ENCODE measurements around the gene ACTR8.
A peak's percentile ranks its signal among the peaks of the same experiment; 100 is the strongest.
"Not testable (repeated sequence)": the region's sequence is repeated elsewhere in the genome, so short reads cannot be mapped to it uniquely, and the experiment has no call there.

The ACTR8 gene, protein sequence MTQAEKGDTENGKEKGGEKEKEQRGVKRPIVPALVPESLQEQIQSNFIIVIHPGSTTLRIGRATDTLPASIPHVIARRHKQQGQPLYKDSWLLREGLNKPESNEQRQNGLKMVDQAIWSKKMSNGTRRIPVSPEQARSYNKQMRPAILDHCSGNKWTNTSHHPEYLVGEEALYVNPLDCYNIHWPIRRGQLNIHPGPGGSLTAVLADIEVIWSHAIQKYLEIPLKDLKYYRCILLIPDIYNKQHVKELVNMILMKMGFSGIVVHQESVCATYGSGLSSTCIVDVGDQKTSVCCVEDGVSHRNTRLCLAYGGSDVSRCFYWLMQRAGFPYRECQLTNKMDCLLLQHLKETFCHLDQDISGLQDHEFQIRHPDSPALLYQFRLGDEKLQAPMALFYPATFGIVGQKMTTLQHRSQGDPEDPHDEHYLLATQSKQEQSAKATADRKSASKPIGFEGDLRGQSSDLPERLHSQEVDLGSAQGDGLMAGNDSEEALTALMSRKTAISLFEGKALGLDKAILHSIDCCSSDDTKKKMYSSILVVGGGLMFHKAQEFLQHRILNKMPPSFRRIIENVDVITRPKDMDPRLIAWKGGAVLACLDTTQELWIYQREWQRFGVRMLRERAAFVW
- total RNA-seq = 50.5 to 72.3 (median 56.2) reads per million in 4 experiments

DNA sequence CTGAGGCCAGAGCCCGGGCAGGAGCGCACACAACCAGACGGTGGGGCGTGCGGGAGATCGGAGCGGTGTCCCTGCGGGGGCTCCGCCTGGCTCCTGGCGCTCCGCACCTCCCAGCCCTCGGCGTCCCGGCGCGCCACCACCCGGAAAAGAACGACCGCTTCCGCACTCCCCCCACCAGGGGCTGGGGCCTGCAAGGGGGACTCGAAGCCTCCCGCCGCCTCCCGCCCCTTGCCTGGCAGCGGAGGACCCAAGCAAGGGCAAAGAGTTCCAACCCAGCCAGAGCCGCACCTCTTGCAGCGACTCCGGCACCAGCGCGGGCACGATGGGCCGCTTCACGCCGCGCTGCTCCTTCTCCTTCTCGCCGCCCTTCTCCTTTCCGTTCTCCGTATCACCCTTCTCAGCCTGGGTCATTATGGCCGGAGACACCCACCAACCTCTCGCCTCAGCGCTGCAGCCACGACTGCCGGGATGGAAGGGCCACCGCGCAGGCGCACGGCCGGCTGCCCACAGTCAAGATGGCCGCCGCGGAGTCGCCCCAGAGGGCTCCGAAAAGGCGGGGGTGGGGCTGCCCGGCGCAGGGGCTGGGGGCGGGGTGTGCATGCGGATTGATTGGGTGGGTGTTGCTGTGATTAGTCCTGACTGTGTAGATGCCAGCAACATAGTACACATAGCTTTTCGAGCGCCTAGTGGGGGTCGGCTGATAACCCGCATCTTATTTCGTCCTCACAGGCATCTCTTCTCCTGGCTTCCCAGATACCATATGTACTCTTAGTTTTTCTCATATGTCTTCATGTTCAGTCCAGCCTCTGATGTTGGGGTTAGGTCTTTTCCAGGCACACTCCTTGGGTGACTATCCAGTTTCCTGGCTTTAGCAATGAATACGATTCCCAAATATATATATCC lies at the start of gene ACTR8:
Gene ACTR8, minus strand, starts transcription at position 462 of the 903 bp plus-strand sequence. Its CDS starts 51 bp downstream, at position 411.
- DNase-seq = peak; percentile 79

DNA sequence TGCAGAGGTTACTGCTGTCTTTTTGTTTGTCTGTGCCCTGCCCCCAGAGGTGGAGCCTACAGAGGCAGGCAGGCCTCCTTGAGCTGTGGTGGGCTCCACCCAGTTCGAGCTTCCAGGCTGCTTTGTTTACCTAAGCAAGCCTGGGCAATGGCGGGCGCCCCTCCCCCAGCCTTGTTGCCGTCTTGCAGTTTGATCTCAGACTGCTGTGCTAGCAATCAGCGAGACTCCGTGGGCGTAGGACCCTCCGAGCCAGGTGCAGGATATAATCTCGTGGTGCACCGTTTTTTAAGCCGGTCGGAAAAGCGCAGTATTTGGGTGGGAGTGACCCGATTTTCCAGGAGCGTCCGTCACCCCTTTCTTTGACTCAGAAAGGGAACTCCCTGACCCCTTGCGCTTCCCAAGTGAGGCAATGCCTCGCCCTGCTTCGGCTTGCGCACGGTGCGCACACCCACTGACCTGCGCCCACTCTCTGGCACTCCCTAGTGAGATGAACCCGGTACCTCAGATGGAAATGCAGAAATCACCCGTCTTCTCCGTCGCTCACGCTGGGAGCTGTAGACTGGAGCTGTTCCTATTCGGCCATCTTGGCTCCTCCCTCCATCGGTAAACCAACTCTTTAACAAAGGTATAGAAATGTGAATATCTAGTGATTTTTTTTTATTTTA lies 45.4 kb upstream of the ACTR8 start:
- not testable (repeated sequence) for DNase-seq

DNA sequence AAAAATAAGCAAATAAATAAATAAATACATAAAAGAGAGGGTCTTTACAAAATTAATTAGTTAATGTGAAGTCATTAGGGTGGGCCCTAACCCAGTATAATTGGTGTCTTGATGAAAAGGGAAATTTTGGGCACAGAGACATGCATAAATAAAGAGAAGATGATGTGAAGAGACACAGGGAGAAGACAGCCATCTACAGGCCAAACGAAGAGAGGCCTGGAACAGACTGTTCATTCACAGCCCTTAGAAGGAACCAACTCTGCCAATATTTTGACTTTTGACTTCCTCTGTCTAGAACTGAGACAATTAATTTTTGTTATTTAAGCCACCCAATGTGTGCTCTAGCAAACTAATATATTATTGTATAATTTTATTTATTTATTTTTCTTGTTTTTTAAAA lies 39.3 kb upstream of the ACTR8 start:
- no peak for DNase-seq

DNA sequence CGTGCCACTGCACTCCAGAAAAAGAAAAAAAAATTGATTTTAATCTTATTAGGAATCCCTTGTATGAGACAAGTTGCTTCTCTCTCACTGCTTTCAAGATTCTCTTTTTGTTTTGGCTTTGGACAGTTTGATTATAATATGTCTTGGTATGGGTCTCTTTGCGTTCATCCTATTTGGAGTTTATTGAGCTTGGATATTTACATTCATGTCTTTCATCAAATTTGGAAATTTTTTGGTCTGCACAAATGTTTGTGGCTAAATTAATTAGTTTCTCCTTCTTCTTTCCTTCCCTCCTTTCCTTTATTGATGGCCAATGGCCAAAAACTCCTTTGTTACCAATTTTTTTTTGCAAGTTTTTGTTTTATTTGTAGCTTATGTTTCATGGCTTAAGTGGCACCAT lies 37.8 kb upstream of the ACTR8 start:
- no peak for DNase-seq

DNA sequence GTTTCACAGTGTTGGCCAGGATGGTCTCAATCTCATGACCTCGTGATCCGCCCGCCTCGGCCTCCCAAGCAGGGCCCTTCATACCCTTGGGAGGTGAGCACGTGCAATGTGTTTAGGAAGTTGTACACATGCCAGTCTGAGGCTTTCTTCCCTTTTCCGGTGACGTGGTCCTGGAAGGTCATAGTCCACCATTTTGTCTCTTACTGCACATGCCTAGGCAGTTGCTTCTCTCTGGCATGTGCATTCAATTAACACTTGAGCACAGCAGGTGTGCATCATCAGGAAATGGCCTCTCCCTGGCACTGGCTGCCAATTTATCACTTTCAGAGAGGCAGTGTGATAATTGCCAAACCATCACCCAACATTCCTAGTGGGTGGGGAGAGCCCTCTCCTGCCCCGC lies 31.4 kb upstream of the ACTR8 start:
- DNase-seq = no peak

DNA sequence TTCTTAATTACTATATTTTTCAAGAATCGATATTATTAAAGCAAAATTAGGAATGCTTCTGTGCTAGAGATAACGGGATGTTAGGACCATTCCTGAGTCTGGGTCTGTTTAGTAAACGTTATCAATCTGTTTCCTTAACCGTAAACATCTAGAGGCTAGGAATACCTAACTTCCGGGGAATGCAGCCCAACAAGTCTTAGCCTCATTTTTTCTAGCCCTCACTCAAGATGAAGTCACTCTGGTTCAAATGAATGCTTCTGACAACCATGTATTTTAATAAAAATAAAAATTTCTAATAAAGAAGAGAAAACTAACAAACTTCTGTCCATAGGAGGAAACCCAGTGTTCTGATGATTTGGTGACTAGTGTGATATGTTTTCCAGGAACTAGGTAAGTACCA lies 20.8 kb upstream of the ACTR8 start:
- DNase-seq = no peak

DNA sequence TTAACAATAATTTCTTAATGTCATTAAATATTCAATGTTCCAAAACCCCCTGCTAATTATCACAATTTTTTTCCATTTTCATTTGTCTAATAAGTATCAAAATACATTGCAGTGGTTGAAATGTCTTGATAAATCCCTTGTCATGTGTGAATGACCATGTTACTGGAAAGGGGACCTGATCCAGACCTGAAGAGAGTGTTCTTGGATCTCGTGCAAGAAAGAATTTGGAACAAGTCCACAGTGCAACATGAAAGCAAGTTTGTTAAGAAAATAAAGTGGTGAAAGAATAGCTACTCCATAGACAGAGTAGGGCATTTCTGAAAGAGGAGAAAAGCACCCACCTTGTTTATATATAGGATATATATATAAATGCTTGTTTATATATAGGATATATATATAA lies 20.1 kb upstream of the ACTR8 start:
- no peak for DNase-seq

DNA sequence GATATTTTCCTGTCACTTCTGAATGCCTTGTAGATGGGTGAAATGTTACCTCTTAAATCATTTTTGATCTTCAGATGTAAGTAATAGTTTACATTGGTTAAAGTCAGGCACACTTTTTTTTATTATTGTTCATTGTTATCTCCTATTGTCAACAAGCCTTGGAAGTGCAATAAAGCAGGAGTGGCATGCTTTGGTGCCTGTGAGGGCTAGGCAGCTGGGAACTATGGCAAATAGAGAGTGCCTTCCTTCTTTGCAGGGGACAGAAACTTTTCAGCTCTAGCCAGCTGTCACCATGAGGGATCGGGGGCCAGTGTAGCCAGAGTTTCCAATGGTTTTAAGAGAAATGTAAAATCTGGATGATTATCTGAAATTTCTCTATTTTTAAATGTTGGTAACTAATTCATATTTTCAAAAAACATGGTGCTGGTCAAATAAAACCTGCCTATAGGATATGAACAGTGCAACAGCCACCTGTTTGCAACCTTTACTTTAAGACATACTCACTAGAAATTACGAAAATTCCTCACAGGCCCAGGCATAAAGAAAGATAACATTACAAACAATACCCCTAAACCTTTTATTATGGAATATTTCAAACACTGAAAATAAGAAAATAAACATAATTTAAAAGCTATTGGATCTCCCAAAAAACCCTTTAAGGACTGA lies 18.8 kb upstream of the ACTR8 start:
- no peak for DNase-seq

DNA sequence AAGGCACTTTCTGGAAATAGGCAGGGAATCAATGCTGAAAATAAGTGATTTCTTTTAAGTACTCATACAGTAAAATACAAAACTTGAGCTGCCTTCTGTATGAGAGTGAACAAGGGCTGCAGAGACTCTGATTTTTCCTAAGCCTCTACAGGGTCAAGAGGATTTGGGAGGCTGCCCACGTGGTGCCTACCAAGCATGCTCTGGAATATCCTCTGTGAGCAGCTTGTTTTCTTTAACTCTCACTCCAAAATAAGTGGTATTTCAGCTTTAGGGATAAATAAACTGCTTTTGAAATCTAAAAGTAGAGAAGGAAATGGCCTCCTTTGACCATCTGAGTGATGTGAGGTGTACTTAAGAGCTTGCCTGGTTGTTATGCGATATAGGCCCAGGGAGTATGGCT lies 17.8 kb upstream of the ACTR8 start:
- no peak for DNase-seq

DNA sequence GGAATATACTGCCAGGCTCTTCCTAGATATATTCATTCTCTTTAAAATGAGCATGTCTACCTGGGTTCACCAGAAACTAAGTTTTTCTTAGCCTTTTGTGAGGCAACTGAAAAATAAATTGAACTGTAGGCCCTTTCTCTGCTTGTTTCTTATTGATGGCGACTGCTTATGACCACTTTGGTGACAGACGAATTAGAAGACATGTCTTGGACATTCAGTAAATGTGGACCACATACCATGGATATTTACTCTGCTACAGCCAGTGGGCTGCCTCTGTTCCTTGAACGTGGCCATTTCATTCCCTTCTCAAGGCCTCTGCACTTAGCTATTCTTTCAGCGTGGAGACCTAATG lies 10.3 kb upstream of the ACTR8 start:
- no peak for DNase-seq

DNA sequence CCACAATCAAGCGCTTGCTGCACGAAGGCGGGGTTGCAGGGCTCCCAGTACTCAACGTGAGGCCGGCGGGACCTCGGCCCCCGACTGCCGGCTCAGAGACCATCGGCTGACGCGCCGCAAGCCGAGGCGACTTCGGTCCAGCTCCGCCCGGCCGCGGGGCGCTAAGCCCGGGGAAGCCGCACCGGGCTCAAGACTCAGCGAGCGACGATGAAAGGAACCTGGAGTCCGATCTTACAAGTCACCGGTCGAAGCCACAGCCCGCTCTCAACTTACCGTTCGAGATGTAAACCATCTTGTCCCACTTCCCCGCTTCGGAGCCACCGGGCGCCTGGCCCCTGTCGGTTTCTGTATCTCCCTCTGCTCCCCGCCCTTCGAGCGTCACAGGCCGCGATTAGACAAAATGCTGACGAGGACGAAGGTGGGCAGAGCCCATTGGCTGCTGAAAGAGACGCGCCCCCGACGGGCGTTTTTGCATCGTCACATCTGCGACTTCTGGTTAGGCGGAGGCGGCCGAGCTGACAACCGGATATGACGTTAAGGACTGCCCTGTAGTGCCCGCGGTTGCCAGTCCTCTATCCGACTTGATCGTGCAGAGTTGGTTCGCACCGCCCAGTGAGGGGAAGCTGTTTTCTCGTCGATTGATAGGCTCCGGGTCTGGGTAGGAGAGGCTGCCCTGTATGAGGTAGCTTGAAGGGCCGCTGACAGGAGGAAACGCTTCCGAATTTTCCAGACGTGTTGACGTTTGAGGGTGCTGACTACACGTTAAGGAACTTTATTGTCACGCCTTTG lies 9.7 kb upstream of the ACTR8 start, which contains the start of gene SELENOK:
Gene SELENOK, minus strand, starts transcription at position 363 of the 789 bp plus-strand sequence.
- DNase-seq = peak; percentile 92

DNA sequence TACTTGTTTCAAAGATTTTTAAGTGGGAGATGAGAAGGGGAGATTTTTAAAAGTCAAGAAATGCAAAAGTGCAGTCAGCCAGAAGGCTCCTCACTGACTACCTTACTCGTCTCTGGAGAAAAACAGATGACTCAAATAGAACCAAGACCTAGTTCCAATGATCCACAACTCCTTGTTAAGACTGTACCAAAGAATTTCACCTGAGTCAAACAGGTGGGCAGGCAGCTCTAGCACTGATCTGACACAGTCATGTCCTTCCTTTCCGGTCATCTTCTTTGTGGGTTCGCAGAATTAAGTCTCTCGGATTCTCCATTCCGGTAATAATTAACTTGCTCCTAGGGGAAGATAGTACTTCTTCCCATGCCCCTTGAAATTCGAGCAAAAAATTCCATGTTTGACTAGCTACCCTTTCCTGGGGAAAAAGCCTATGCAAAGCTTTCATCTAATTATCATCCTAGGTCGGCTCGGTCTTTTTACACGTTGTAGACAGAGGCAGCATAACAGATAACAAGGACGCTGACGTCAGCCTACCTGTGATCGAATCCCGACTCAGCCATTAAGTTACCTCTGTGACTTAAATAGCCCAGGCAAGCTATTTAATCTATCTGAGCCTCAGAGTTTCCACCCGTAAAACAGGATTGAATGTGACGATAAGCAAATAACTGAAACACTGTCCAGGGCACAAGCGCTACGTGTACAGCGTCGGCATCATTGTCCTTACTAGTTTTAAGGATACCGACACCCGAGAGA lies 8.9 kb upstream of the ACTR8 start:
- peak; percentile 38 for DNase-seq

DNA sequence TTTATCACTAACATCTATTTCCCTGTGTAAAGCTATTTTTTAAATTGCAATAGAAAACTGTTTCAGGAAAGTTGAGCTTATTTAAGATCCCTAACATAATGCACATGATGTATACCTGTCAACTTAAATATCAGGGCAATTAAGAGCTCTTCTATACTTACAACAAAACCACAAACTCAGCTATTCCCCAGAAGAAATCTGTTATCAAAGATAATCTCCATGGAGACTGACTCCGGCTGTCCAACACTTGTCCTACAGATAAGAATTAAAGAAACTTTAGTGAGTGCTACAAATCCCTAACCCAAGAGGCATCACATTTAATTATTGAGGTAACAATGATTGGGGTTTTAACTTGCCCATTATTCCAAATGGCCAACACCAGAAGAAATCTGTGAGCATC lies 6.3 kb upstream of the ACTR8 start:
- no peak for DNase-seq

DNA sequence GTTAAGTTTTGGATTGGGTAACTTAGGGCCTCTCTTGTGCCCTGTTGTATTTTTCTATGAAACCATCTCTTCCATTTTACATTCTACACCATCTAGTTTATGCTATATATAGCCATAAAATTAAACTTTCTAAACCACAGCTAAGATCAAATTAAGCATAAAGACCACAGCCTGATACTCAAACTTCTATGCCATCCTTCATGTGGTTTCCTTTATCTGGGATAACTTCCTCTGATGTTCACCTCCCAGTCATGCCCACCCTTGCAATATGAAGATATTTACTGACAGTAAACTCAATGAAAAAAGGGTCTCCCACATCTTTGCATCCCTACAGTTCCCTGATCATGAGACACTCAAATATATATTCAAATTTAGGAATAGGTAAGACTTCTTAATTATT lies 5.5 kb upstream of the ACTR8 start:
- no peak for DNase-seq

DNA sequence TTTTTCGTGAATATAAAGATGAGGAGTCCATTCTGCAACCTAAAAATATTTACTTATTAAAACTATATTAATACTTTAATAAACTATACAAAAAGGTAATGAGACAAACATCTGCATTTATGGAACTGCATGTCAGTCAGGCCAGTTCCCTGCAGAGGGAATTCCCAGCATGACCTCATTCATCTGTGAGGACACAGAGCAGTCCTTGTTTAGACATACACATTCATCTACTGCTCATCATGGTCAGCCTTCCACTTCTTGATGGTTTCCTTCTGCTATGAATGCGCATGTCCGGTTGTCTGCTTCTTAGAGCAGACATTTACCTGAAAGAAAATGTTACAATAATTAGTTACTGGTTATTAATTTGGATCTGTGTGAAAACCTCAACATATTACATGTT lies 3.3 kb upstream of the ACTR8 start:
- DNase-seq = no peak

DNA sequence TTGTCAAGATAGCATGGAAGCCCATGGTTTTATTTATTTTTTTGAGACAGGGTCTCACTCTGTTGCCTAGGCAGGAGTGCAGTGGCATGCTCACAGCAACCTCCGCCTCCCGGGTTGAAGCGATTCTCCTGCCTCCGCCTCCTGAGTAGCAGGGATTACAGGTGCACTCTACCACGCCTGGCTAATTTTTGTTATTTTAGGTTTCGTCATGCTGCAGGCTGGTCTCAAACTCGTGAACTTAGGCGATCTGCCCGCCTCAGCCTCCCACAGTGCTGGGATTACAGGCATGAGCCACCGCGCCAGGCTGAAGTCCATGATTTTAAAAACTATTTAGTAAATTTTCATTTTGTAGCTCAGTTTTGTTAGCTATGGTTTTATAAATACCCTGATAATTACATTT lies 2.7 kb upstream of the ACTR8 start:
- DNase-seq = no peak

DNA sequence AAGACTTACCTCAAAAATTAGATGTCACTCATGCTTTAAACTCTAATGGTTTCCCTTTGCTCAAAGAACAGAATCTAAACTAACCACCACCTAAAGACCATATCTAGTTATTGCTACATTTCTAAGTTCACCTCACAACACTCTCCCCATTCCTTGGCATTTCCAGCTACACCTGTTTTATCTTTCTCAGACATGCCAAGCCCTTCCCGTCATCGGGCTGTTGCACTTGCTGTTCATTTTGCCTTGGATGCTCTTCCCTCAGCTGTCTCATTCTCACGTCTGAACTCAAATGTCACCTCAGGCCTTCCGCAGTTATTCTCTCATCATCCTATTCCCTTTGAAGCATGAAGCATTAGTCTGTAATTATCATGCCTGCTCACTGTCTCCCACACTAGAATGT lies 1.1 kb upstream of the ACTR8 start:
- no peak for DNase-seq

DNA sequence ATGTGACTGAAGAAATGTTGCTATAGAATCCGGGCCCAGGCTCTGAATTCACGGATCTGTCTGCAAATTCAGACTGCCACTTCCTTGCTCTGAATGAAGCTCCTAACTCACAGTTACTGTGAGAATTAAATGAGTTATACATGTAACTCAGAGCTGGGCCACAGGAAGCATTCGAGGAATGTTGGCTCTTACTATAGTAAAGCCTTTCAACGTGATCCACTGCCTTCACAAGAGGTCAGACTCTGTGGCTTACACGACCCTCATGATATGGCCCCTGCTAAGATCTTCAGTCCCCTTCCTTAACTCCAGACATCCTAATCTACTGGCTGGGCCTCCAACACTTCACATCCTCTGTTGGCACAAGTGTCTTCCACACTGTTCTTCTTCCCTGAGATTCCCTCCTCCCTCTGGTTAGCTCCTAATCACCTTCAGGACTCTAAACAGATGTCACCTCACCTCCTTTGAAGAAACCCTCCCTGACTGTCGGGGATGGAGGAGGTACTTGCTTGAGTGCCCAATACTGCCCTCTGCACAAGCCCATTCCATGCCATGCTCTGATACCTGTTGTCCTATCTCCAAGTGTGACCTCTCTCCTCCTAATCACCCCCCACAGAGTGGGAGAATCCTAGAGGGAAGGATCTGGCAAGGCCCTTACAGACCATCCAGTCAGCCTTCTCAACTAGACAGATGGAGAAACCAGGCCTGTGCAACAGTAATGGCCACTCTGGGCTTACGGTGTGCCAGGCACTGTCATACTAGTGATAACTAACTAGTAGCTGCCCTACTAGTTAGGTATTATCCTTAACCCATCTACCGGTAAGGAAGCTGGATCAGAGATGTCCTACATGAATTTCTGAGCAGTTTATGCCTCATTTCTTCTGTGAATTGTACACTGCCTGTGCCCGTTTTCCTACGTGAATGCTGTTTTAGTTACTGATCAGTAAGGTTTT lies 1.3 kb downstream of the ACTR8 start:
- no peak for DNase-seq

DNA sequence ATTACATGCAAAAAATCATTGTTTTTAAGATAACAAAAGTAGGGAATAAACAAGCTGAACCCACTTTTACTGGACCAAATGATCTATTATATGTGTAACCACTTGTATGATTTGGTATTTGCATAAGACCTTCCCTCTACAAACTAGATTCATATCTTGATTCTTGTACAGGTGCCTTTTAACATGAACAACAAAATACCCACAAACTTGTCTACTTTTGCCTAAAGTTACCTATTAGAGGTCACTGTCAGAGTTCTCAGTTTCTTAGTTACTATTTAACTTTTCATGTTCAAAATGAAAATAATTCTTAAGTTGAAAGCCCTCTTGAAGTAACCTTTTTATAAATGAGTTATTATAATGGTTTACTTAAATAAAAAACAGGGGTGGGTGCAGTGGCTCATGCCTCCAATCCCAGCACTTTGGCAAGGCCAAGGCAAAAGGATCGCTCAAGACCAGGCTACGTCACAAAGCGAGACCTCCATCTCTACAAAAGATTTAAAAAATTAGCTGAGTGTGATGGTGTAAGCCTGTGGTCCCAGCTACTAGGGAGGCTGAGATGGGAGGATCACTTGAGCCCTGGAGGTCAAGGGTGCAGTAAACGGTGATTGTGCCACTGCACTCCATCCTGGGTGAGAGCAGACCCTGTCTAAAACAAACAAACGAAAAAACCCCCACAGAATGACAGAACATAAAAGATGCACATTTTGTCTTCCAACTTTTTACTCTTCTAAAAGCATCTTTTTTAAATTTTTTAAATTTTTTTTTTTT lies 16.0 kb downstream of the ACTR8 start:
- no peak for DNase-seq

Data from effector CD8-positive, alpha-beta T cell (primary cell).